TTC549 (cell line): ENCODE measurements around the gene COA3.

ENCODE experiments used
- FAIRE-seq: peaks from 2 replicates; lab custom pipeline; 2012; peaks lifted over from hg19 to GRCh38; lab: Jason Lieb, UNC

The COA3 gene

GRCh38 chr17:42798383-42799380 is at the start of gene COA3, which contains the start of gene CNTD1:
TSS of gene COA3 (minus strand) at chr17:42798704. CDS start at chr17:42798681, 23 bp downstream.
TSS of gene CNTD1 (plus strand) at chr17:42798861. CDS start at chr17:42799068, 207 bp downstream.
- FAIRE-seq, result no peak

- FAIRE-seq, result no peak
These were observed 49.6 kb upstream of the COA3 start for GRCh38 chr17:42848093-42848492.

GRCh38 chr17:42846594-42847280 is 48.2 kb upstream of the COA3 start:
- no peak for FAIRE-seq

- FAIRE-seq, result no peak
These were observed 47.6 kb upstream of the COA3 start for GRCh38 chr17:42845918-42846593.

GRCh38 chr17:42845556-42845917 is 47.0 kb upstream of the COA3 start:
- FAIRE-seq, result no peak

GRCh38 chr17:42844761-42845555 is 46.5 kb upstream of the COA3 start:
- FAIRE-seq, result no peak

- FAIRE-seq, result no peak
These were observed 45.8 kb upstream of the COA3 start, which contains the start of gene AOC2 for GRCh38 chr17:42844271-42844670. TSS of gene AOC2 (plus strand) at chr17:42844580. CDS start at chr17:42844627, 47 bp downstream.

- peak; percentile 66 for FAIRE-seq
These were observed 44.9 kb upstream of the COA3 start for GRCh38 chr17:42843358-42843934.

- FAIRE-seq, result no peak
These were observed 43.6 kb upstream of the COA3 start for GRCh38 chr17:42841975-42842685.

GRCh38 chr17:42835732-42836131 is 37.2 kb upstream of the COA3 start:
- FAIRE-seq, result no peak

GRCh38 chr17:42833767-42834422 is 35.4 kb upstream of the COA3 start:
- no peak for FAIRE-seq

- no peak for FAIRE-seq
These were observed 34.6 kb upstream of the COA3 start, which contains the start of gene PSME3 for GRCh38 chr17:42832934-42833766. TSS of gene PSME3 (plus strand) at chr17:42833397. CDS start at chr17:42833632, 235 bp downstream.

- no peak for FAIRE-seq
These were observed 33.9 kb upstream of the COA3 start for GRCh38 chr17:42832213-42832933.

GRCh38 chr17:42830971-42831370 is 32.5 kb upstream of the COA3 start:
- no peak for FAIRE-seq

GRCh38 chr17:42827472-42827871 is 29.0 kb upstream of the COA3 start:
- no peak for FAIRE-seq

GRCh38 chr17:42821176-42821575 is 22.7 kb upstream of the COA3 start:
- no peak for FAIRE-seq

GRCh38 chr17:42819939-42820535 is 21.5 kb upstream of the COA3 start:
- FAIRE-seq, result no peak

- FAIRE-seq, result no peak
These were observed 19.9 kb upstream of the COA3 start for GRCh38 chr17:42818379-42818778.
